Measurements from ENCODE around the gene FAAP20.

GRCh38 chr1:2216767-2217058, 22.1 kb upstream of the FAAP20 start:
- TF ChIP-seq POLR2A (IDR thresholded peaks at IDR 0.05; ENCODE audit: low read depth, low read length) (no peak), POLR2AphosphoS5 (IDR thresholded peaks at IDR 0.05; ENCODE audit: low read depth, low read length) (no peak)

Data from GM12891 (cell line).